ENCODE data around the gene NAE1.

- TF ChIP-seq RAD21 (IDR thresholded peaks at IDR 0.05; ENCODE audit: low read depth), result no peak
- no peak for TF ChIP-seq EGR1 (IDR thresholded peaks at IDR 0.05)
- TF ChIP-seq TCF12 (IDR thresholded peaks at IDR 0.05; ENCODE audit: low read depth), result no peak
- TF ChIP-seq ZBTB7A (IDR thresholded peaks at IDR 0.05; ENCODE audit: low read depth), result peak; percentile 56; the same call in 1 of the 2 replicates
- TF ChIP-seq NFIC (IDR thresholded peaks at IDR 0.05), result no peak
- no peak for TF ChIP-seq USF1 (IDR thresholded peaks at IDR 0.05)
- TF ChIP-seq CREB1 (IDR thresholded peaks at IDR 0.05; ENCODE audit: low read depth), result no peak
These were observed 13.7 kb upstream of the NAE1 start, which contains the start of gene CA7 for GRCh38 chr16:66844342-66845079.

All from Ishikawa (cell line).